Measurements from ENCODE around the gene MATCAP1.

MATCAP1 gene

GRCh38 chr16:67188798-67189197, 5.0 kb upstream of the MATCAP1 start:
- Histone ChIP-seq H3K27ac (ENCODE audit: low read length) (no peak overlapping the region), H3K36me3 (ENCODE audit: control insufficient read depth in 2 of 2, insufficient read depth in 2 of 2, low read length in 2 of 2) (peaks cover 0 to 5% of the 10 kb centered on the region in 2 donors), H3K9me3 (ENCODE audit: control insufficient read depth in 2 of 2, low read length in 2 of 2) (no peaks in the 10 kb centered on the region), H3K9ac (ENCODE audit: low read length in 2 of 2) (no peak overlapping the region), H3K4me1 (ENCODE audit: control insufficient read depth, insufficient read depth, low read length) (peaks cover 42% of the 10 kb centered on the region), H3K27me3 (ENCODE audit: control insufficient read depth in 1 of 2, insufficient read depth in 2 of 2, low read length in 2 of 2) (no peaks in the 10 kb centered on the region), H3K4me3 (ENCODE audit: low read length in 2 of 2) (no peak overlapping the region)

DNA sequence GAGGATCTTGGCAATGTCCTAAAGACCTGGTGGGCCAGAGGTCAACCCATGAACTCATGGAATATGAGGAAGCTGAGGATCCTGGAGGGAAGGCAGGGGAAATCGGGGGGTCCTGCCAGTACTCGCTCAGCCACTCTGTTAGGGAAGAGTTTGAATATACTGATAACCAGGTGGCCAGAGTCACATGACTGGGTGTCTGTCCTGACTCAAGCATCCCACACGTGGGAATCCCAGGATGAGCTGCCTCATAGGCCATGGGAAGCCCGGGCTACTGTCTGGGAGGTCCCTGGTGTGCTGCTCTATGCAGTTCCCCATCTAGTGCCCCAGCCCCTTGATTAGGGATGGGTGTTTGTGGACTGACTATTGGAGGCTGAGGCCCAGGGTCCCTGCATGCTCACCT, 4.6 kb upstream of the MATCAP1 start:
- Histone ChIP-seq H3K4me3 (ENCODE audit: low read length in 2 of 2) (no peak overlapping the region), H3K27ac (ENCODE audit: low read length) (no peak overlapping the region), H3K36me3 (ENCODE audit: control insufficient read depth in 2 of 2, insufficient read depth in 2 of 2, low read length in 2 of 2) (peaks cover 0 to under 1% of the 10 kb centered on the region in 2 donors), H3K9me3 (ENCODE audit: control insufficient read depth in 2 of 2, low read length in 2 of 2) (no peaks in the 10 kb centered on the region), H3K9ac (ENCODE audit: low read length in 2 of 2) (no peak overlapping the region), H3K27me3 (ENCODE audit: control insufficient read depth in 1 of 2, insufficient read depth in 2 of 2, low read length in 2 of 2) (no peaks in the 10 kb centered on the region), H3K4me1 (ENCODE audit: control insufficient read depth, insufficient read depth, low read length) (peaks cover 38% of the 10 kb centered on the region)

DNA sequence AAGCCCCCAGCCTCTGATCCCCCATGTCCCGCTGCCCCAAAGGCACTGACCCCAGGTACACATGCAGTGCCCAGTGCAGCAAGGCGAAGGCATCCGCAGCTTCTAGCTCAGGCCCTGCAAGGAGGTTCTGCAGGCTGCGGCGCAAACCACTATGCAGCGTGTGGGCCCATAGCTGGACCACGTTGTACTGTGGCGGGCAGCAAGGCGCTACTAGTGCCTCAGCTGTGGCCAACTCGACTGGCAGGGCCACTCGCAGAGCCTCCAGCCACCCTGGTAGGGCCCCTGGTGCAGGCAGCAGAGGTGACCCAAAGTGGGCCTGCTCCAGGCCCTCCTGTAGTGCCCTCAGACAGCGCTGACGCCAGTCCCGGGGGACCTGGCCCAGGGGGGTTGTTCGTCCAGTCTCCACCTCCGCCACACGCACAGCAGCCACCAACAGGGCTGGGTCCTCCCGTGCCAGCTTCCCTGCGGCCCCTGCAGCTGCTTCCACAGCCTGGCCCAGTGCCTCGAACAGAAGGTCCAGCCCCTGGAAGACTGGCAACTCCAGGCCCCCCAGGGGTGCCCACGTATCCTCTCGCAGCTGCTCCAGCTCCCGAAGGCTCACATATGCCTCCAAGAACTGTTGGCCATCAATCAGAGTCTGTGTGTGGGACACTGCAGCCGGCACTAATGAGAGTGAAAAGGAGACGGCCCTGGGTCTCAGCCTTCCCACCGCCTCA, 3.6 kb upstream of the MATCAP1 start:
- no peaks in the 10 kb centered on the region for H3K36me3 ChIP-seq (ENCODE audit: control insufficient read depth in 2 of 2, insufficient read depth in 2 of 2, low read length in 2 of 2)
- H3K27ac ChIP-seq (ENCODE audit: low read length): no peak overlapping the region
- no peak overlapping the region for H3K9ac ChIP-seq (ENCODE audit: low read length in 2 of 2)
- H3K4me3 ChIP-seq (ENCODE audit: low read length in 2 of 2): no peak overlapping the region
- H3K27me3 ChIP-seq (ENCODE audit: control insufficient read depth in 1 of 2, insufficient read depth in 2 of 2, low read length in 2 of 2): no peaks in the 10 kb centered on the region
- no peaks in the 10 kb centered on the region for H3K9me3 ChIP-seq (ENCODE audit: control insufficient read depth in 2 of 2, low read length in 2 of 2)
- H3K4me1 ChIP-seq (ENCODE audit: control insufficient read depth, insufficient read depth, low read length): peaks cover 38% of the 10 kb centered on the region

DNA sequence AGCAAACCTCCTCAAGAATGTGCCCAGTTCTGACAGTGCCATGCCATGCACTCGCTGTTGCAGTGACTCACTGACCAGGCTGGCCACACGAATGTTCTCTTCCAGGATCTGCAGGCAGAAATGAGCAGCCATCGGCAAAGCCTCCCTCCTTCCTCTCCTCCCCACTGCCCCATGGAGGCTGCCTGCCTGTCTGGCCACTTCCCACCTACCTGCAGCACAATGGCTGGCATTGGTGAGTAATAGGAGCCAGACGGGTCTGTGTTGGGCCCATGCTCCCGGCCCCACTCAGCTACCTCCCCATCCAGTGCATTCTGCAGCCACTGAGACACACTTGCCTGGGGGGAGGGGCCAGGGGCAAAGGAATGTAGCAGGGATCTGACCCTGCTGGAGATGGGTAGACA, 2.8 kb upstream of the MATCAP1 start:
- Histone ChIP-seq H3K27me3 (ENCODE audit: control insufficient read depth in 1 of 2, insufficient read depth in 2 of 2, low read length in 2 of 2) (no peaks in the 10 kb centered on the region), H3K4me3 (ENCODE audit: low read length in 2 of 2) (no peak overlapping the region), H3K27ac (ENCODE audit: low read length) (no peak overlapping the region), H3K9ac (ENCODE audit: low read length in 2 of 2) (no peak overlapping the region), H3K4me1 (ENCODE audit: control insufficient read depth, insufficient read depth, low read length) (peaks cover 35% of the 10 kb centered on the region), H3K36me3 (ENCODE audit: control insufficient read depth in 2 of 2, insufficient read depth in 2 of 2, low read length in 2 of 2) (no peaks in the 10 kb centered on the region), H3K9me3 (ENCODE audit: control insufficient read depth in 2 of 2, low read length in 2 of 2) (no peaks in the 10 kb centered on the region)

- no peaks in the 10 kb centered on the region for H3K9me3 ChIP-seq (ENCODE audit: control insufficient read depth in 2 of 2, low read length in 2 of 2)
- no peak overlapping the region for H3K27ac ChIP-seq (ENCODE audit: low read length)
- peaks cover 40% of the 10 kb centered on the region for H3K4me1 ChIP-seq (ENCODE audit: control insufficient read depth, insufficient read depth, low read length)
- no peaks in the 10 kb centered on the region for H3K27me3 ChIP-seq (ENCODE audit: control insufficient read depth in 1 of 2, insufficient read depth in 2 of 2, low read length in 2 of 2)
- H3K36me3 ChIP-seq (ENCODE audit: control insufficient read depth in 2 of 2, insufficient read depth in 2 of 2, low read length in 2 of 2): no peaks in the 10 kb centered on the region
- peak overlapping the region in 1 of 2 donors; percentile 47 for H3K9ac ChIP-seq (ENCODE audit: low read length in 2 of 2)
- H3K4me3 ChIP-seq (ENCODE audit: low read length in 2 of 2): peak overlapping the region; percentile 2 to 86
Measured at GRCh38 chr16:67185651-67186134, 1.9 kb upstream of the MATCAP1 start.

DNA sequence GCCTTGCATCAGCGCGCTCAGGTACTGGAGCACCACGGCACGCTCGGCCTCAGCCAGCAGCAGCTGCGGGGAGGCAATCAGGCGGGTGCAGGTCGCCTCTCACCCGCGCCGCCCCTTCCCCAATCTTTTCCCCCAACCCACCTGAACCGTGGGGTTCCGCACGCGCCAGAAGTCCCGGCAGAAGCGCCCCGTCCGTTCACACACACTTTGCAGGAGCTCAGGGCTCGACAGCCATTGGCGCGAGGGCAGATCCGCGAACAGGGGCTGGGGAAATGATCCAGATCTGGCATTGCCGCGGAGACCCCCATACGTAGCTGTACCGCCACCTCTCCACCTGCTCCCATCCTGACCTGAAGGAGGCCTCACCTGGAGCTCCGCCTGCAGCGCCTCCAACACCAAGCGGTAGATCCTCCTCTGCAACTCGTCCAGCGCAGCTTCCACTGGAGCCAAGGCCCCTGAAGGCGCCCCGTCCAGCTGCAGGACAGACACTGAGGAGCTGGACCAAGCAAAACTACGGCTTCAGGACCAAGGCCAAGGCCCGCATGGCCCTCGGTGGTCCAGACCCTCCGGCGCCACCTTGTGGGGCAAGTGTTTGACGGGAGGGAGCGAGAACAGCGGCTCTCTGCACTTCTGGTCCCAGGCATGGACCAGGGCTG, 1.4 kb upstream of the MATCAP1 start:
- H3K27ac ChIP-seq (ENCODE audit: low read length): no peak overlapping the region
- H3K4me3 ChIP-seq (ENCODE audit: low read length in 2 of 2): peak overlapping the region; percentile 7 to 86
- H3K4me1 ChIP-seq (ENCODE audit: control insufficient read depth, insufficient read depth, low read length): peaks cover 40% of the 10 kb centered on the region
- H3K9ac ChIP-seq (ENCODE audit: low read length in 2 of 2): peak overlapping the region in 1 of 2 donors; percentile 47
- H3K27me3 ChIP-seq (ENCODE audit: control insufficient read depth in 1 of 2, insufficient read depth in 2 of 2, low read length in 2 of 2): no peaks in the 10 kb centered on the region
- no peaks in the 10 kb centered on the region for H3K36me3 ChIP-seq (ENCODE audit: control insufficient read depth in 2 of 2, insufficient read depth in 2 of 2, low read length in 2 of 2)
- H3K9me3 ChIP-seq (ENCODE audit: control insufficient read depth in 2 of 2, low read length in 2 of 2): no peaks in the 10 kb centered on the region

DNA sequence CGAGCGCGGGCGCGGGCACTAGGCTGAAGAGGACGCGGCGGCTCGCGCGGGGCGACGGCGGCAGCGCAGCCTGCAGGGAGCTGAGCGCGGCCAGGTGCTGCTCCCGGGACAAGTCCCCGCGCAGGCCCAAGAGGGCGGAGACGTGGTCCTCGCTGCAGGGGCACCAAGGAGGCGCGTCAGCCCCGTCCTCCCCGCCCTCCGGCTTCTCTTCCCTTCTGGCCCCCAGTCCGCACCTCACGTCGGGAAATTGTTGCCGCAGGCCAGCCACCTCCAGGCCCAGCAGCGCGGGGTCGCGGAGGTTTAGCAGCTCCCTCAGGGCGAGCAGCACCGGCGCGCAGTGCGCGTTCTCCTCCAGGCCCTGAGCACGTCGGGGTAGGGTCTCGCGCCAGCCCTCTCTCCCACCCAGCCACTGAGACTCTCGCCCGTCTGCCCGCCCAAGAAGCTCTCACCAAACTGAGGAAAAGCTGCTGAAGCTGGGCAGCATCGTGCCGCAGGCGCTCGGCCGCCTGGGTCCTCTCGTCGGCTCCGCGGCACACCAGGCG, 761 bp upstream of the MATCAP1 start:
- H3K9ac ChIP-seq (ENCODE audit: low read length in 2 of 2): peak overlapping the region in 1 of 2 donors; percentile 79

DNA sequence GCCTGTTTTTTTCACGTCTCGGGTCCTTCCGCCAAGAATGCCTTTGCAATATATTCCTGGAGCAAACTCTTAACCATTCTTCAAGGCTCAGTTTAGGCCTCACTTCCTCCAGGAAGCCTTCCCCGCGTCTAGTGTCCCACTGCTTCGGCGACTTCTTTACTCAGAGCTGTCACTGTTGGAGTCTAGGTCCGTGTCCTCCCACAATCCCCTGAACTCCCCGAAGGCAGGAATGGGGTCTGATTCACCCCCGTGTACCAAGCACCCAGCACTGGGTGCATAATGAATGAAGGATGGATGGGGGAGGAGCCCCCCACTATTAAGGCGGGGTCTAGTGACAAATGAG, 508 bp downstream of the MATCAP1 start:
- no peaks in the 10 kb centered on the region for H3K9me3 ChIP-seq (ENCODE audit: control insufficient read depth in 2 of 2, low read length in 2 of 2)
- H3K4me3 ChIP-seq (ENCODE audit: low read length in 2 of 2): peak overlapping the region; percentile 75 to 86
- peak overlapping the region; percentile 79 to 94 for H3K9ac ChIP-seq (ENCODE audit: low read length in 2 of 2)
- peak overlapping the region; percentile 92 for H3K27ac ChIP-seq (ENCODE audit: low read length)
- H3K36me3 ChIP-seq (ENCODE audit: control insufficient read depth in 2 of 2, insufficient read depth in 2 of 2, low read length in 2 of 2): no peaks in the 10 kb centered on the region
- H3K27me3 ChIP-seq (ENCODE audit: control insufficient read depth in 1 of 2, insufficient read depth in 2 of 2, low read length in 2 of 2): no peaks in the 10 kb centered on the region
- H3K4me1 ChIP-seq (ENCODE audit: control insufficient read depth, insufficient read depth, low read length): peaks cover 46% of the 10 kb centered on the region

More for the DNA sequence above, 761 bp upstream of the MATCAP1 start:
- peak overlapping the region; percentile 75 to 86 for H3K4me3 ChIP-seq (ENCODE audit: low read length in 2 of 2)
- H3K27ac ChIP-seq (ENCODE audit: low read length): peak overlapping the region; percentile 92
- H3K9me3 ChIP-seq (ENCODE audit: control insufficient read depth in 2 of 2, low read length in 2 of 2): no peaks in the 10 kb centered on the region
- no peaks in the 10 kb centered on the region for H3K27me3 ChIP-seq (ENCODE audit: control insufficient read depth in 1 of 2, insufficient read depth in 2 of 2, low read length in 2 of 2)
- H3K4me1 ChIP-seq (ENCODE audit: control insufficient read depth, insufficient read depth, low read length): peaks cover 40% of the 10 kb centered on the region
- H3K36me3 ChIP-seq (ENCODE audit: control insufficient read depth in 2 of 2, insufficient read depth in 2 of 2, low read length in 2 of 2): no peaks in the 10 kb centered on the region

GRCh38 chr16:67182288-67182687, 1.5 kb downstream of the MATCAP1 start:
- Histone ChIP-seq H3K4me3 (ENCODE audit: low read length in 2 of 2) (no peak overlapping the region), H3K36me3 (ENCODE audit: control insufficient read depth in 2 of 2, insufficient read depth in 2 of 2, low read length in 2 of 2) (no peaks in the 10 kb centered on the region), H3K9me3 (ENCODE audit: control insufficient read depth in 2 of 2, low read length in 2 of 2) (no peaks in the 10 kb centered on the region), H3K27ac (ENCODE audit: low read length) (no peak overlapping the region), H3K4me1 (ENCODE audit: control insufficient read depth, insufficient read depth, low read length) (peaks cover 56% of the 10 kb centered on the region), H3K27me3 (ENCODE audit: control insufficient read depth in 1 of 2, insufficient read depth in 2 of 2, low read length in 2 of 2) (no peaks in the 10 kb centered on the region), H3K9ac (ENCODE audit: low read length in 2 of 2) (no peak overlapping the region)

DNA sequence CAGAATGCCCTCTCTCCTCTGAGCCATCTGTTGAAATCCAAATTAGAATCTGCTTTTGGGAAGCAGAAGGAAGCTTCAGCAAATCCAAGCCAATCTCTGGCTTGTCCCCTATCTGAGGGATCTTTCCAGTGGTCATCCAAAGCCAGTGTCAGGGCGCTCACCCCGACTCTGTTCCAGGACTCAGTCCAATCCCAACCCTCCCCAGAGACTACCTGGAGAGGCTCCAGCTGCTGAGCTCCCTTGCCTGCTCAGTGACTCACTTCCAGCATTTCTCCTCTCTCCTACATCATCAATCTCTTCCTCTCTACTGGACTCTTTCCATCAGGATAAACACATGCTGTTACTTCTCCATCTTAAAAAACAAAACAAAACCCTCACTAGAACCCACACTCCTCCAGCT, 2.4 kb downstream of the MATCAP1 start:
- H3K27ac ChIP-seq (ENCODE audit: low read length): peak overlapping the region; percentile 46
- no peaks in the 10 kb centered on the region for H3K9me3 ChIP-seq (ENCODE audit: control insufficient read depth in 2 of 2, low read length in 2 of 2)
- no peak overlapping the region for H3K4me3 ChIP-seq (ENCODE audit: low read length in 2 of 2)
- peaks cover 56% of the 10 kb centered on the region for H3K4me1 ChIP-seq (ENCODE audit: control insufficient read depth, insufficient read depth, low read length)
- no peaks in the 10 kb centered on the region for H3K36me3 ChIP-seq (ENCODE audit: control insufficient read depth in 2 of 2, insufficient read depth in 2 of 2, low read length in 2 of 2)
- H3K9ac ChIP-seq (ENCODE audit: low read length in 2 of 2): no peak overlapping the region
- no peaks in the 10 kb centered on the region for H3K27me3 ChIP-seq (ENCODE audit: control insufficient read depth in 1 of 2, insufficient read depth in 2 of 2, low read length in 2 of 2)

GRCh38 chr16:67180166-67180565, 3.6 kb downstream of the MATCAP1 start:
- H3K4me1 ChIP-seq (ENCODE audit: control insufficient read depth, insufficient read depth, low read length): peaks cover 57% of the 10 kb centered on the region

More at GRCh38 chr16:67180166-67180565, 3.6 kb downstream of the MATCAP1 start:
- H3K4me3 ChIP-seq (ENCODE audit: low read length in 2 of 2): no peak overlapping the region
- no peak overlapping the region for H3K27ac ChIP-seq (ENCODE audit: low read length)
- no peaks in the 10 kb centered on the region for H3K9me3 ChIP-seq (ENCODE audit: control insufficient read depth in 2 of 2, low read length in 2 of 2)
- H3K9ac ChIP-seq (ENCODE audit: low read length in 2 of 2): no peak overlapping the region
- peaks cover 0 to 2% of the 10 kb centered on the region in 2 donors for H3K36me3 ChIP-seq (ENCODE audit: control insufficient read depth in 2 of 2, insufficient read depth in 2 of 2, low read length in 2 of 2)
- no peaks in the 10 kb centered on the region for H3K27me3 ChIP-seq (ENCODE audit: control insufficient read depth in 1 of 2, insufficient read depth in 2 of 2, low read length in 2 of 2)
